SK-N-SH (cell line): ENCODE data around the gene ENDOG. TPM values are rescaled to one million over a fixed set of nuclear protein-coding genes. Genes with fewer than 3 reads are reported as not detected.

Experiments used
- CTCF ChIA-PET: fragments of 300-600, 350-600 bp; formaldehyde crosslinking; extraction: SDS; loops from one replicate; lab custom pipeline; 2021; lab: Yijun Ruan, JAX
- POLR2A ChIA-PET: fragments of 350-600 bp; sonication (Branson Sonifier 250); formaldehyde crosslinking; extraction: SDS; loops from one replicate; lab custom pipeline; 2020; ENCODE audit warnings: antibody characterized with exemption, inconsistent platforms; lab: Yijun Ruan, JAX
- DNase-seq: peaks from one replicate; pipeline ENCODE4 v3.0.0; 2012
- H2AFZ ChIP-seq: fragments of 200-600 bp; sonication (generic); 2 replicates; pipeline ENCODE4 v1.8.1; 2016; ENCODE audit warnings: antibody characterized with exemption, mild to moderate bottlenecking, low read depth
- H3F3A ChIP-seq: fragments of 200-600 bp; sonication (generic); replicated peaks from 2 replicates; pipeline ENCODE3; 2016; ENCODE audit warnings: antibody characterized with exemption, mild to moderate bottlenecking; ENCODE audit not compliant: insufficient read depth
- H3K27ac ChIP-seq, 2 experiments: fragments of 200-500 bp in 1 of 2; fragments of 200-600 bp in 1 of 2; sonication (Bioruptor generic) in 1 of 2; sonication (generic), shearing (Covaris generic) in 1 of 2; 2 replicates each; pipeline versions ENCODE4 v1.5.1 to v1.6.1; 2014 to 2016; ENCODE audit warnings: low read depth in 2 of 2, inconsistent platforms in 1 of 2, low read length in 1 of 2, mild to moderate bottlenecking in 1 of 2, mixed read lengths in 1 of 2
- H3K27me3 ChIP-seq: fragments of 200-600 bp; sonication (generic), shearing (Covaris generic); 2 replicates; pipeline ENCODE4 v1.6.1; 2016; ENCODE audit warnings: mixed run types; ENCODE audit not compliant: insufficient read depth
- H3K36me3 ChIP-seq, 2 experiments: fragments of 200-500 bp in 1 of 2; fragments of 200-600 bp in 1 of 2; sonication (Bioruptor generic) in 1 of 2; sonication (generic) in 1 of 2; replicated peaks in 1 of 2; 2 replicates each; pipeline versions ENCODE3 to v1.5.1; 2014 to 2016; ENCODE audit warnings: low read length in 1 of 2, mild to moderate bottlenecking in 1 of 2; ENCODE audit not compliant: insufficient read depth in 2 of 2, control insufficient read depth in 1 of 2
- H3K4me1 ChIP-seq, 2 experiments: fragments of 200-500 bp in 1 of 2; fragments of 200-600 bp in 1 of 2; sonication (Bioruptor generic) in 1 of 2; sonication (generic), shearing (Covaris generic) in 1 of 2; 2 replicates each; pipeline versions ENCODE4 v1.5.1 to v1.6.1; 2014 to 2016; ENCODE audit warnings: low read depth in 1 of 2, low read length in 1 of 2, mixed run types in 1 of 2; ENCODE audit not compliant: insufficient read depth in 2 of 2, control insufficient read depth in 1 of 2
- H3K4me2 ChIP-seq: fragments of 200-600 bp; sonication (generic), shearing (Covaris generic); 2 replicates; pipeline ENCODE4 v1.6.1; 2017; ENCODE audit warnings: mixed run types
- H3K4me3 ChIP-seq, 2 experiments: fragments of 200-500 bp in 1 of 2; fragments of 200-600 bp in 1 of 2; sonication (Bioruptor generic) in 1 of 2; sonication (generic), shearing (Covaris generic) in 1 of 2; 2 replicates each; pipeline versions ENCODE4 v1.5.1 to v1.8.1; 2014 to 2016; ENCODE audit warnings: low read depth in 2 of 2, inconsistent platforms in 1 of 2, low read length in 1 of 2, mild to moderate bottlenecking in 1 of 2, mixed read lengths in 1 of 2, moderate library complexity in 1 of 2
- H3K79me2 ChIP-seq: fragments of 200-600 bp; sonication (generic); 2 replicates; pipeline ENCODE4 v1.8.1; 2017; ENCODE audit warnings: mild to moderate bottlenecking; ENCODE audit not compliant: insufficient read depth
- H3K9ac ChIP-seq: fragments of 200-600 bp; sonication (generic); 2 replicates; pipeline ENCODE4 v1.6.1; 2017; ENCODE audit warnings: mixed run types
- H3K9me2 ChIP-seq: fragments of 200-600 bp; sonication (generic); 2 replicates; pipeline ENCODE4 v1.6.1; 2017; ENCODE audit warnings: mixed run types
- H3K9me3 ChIP-seq: fragments of 200-600 bp; sonication (generic); 2 replicates; pipeline ENCODE4 v1.6.1; 2017; ENCODE audit warnings: mixed run types, mild to moderate bottlenecking, moderate library complexity
- H4K20me1 ChIP-seq: fragments of 200-600 bp; sonication (generic); 2 replicates; pipeline ENCODE4 v1.6.1; 2017; ENCODE audit warnings: mild to moderate bottlenecking, mixed run types; ENCODE audit not compliant: insufficient read depth
- CHD2 ChIP-seq: fragments of 150-350 bp; IDR thresholded peaks from 2 replicates; pipeline ENCODE4 v1.6.1; 2018; ENCODE audit warnings: low read length; ENCODE audit not compliant: partially characterized antibody
- CTCF ChIP-seq: fragments of 200-600 bp; sonication (generic); IDR thresholded peaks from 2 replicates; pipeline ENCODE4 v1.6.1; 2017; ENCODE audit warnings: antibody characterized with exemption, mild to moderate bottlenecking, moderate library complexity
- FOSL2 ChIP-seq: IDR thresholded peaks from 2 replicates; pipeline ENCODE4 v1.4.0; 2012; ENCODE audit warnings: low read depth, mild to moderate bottlenecking, moderate library complexity, borderline replicate concordance
- GATA2 ChIP-seq: sonication (generic); formaldehyde crosslinking; IDR thresholded peaks from 2 replicates; pipeline ENCODE4 v1.5.0; 2020; ENCODE audit warnings: mild to moderate bottlenecking, missing genetic modification reagents
- MEF2A ChIP-seq: IDR thresholded peaks from 2 replicates; pipeline ENCODE4 v1.4.0; 2012; ENCODE audit warnings: low read depth, borderline replicate concordance
- MXI1 ChIP-seq: IDR thresholded peaks from 2 replicates; pipeline ENCODE4 v1.6.1; 2012; ENCODE audit warnings: mild to moderate bottlenecking, low read depth, low read length, improper control_type of control experiment
- PBX3 ChIP-seq: IDR thresholded peaks from 2 replicates; pipeline ENCODE4; 2012
- POLR2AphosphoS5 ChIP-seq: IDR thresholded peaks from 2 replicates; pipeline ENCODE4 v1.6.1; 2012; ENCODE audit warnings: low read depth, low read length
- RAD21 ChIP-seq: IDR thresholded peaks from 2 replicates; pipeline ENCODE4 v1.6.1; 2012; ENCODE audit warnings: mild to moderate bottlenecking, low read length
- RCOR1 ChIP-seq: fragments of 150-350 bp; IDR thresholded peaks from 2 replicates; pipeline ENCODE4 v1.6.1; 2017; ENCODE audit warnings: antibody characterized with exemption, low read length
- RFX5 ChIP-seq: IDR thresholded peaks from 2 replicates; pipeline ENCODE4 v1.6.1; 2012; ENCODE audit warnings: mild to moderate bottlenecking, improper control_type of control experiment, low read length
- RXRA ChIP-seq: IDR thresholded peaks from 2 replicates; pipeline ENCODE4 v1.4.0; 2012; ENCODE audit warnings: low read depth, mild to moderate bottlenecking, borderline replicate concordance
- SIN3A ChIP-seq: IDR thresholded peaks from 2 replicates; pipeline ENCODE4 v1.6.1; 2012; ENCODE audit warnings: low read depth, mild to moderate bottlenecking, low read length, moderate library complexity, borderline replicate concordance
- SMC3 ChIP-seq: IDR thresholded peaks from 2 replicates; pipeline ENCODE4 v1.6.1; 2012; ENCODE audit warnings: low read depth, low read length, improper control_type of control experiment
- TAF1 ChIP-seq: IDR thresholded peaks from 2 replicates; pipeline ENCODE4 v1.6.1; 2012; ENCODE audit warnings: low read depth, mild to moderate bottlenecking, low read length, moderate library complexity, borderline replicate concordance
- TEAD4 ChIP-seq: IDR thresholded peaks from 2 replicates; pipeline ENCODE4 v1.4.0; 2012; ENCODE audit warnings: mild to moderate bottlenecking, borderline replicate concordance; ENCODE audit not compliant: insufficient read depth
- WGBS: methylation state at CpG from one replicate; pipeline ENCODE4 v1.1.6; 2017; ENCODE audit warnings: low lambda C conversion rate; 5-methylcytosine and 5-hydroxymethylcytosine counted together
- polyA plus RNA-seq, 3 experiments: library from polyadenylated mRNA; depleted of rRNA; stranded (reverse); fragments of >200 nt; gene quantifications; 2 replicates each; pipeline ENCODE4 v1.2.3, GENCODE V29; 2012
- TF ChIP-seq, protein P1 (sequence below): IDR thresholded peaks from 2 replicates; pipeline ENCODE4 v1.4.0; 2012; ENCODE audit warnings: low read depth, borderline replicate concordance
- TF ChIP-seq, protein P2 (sequence below): fragments of 150-350 bp; IDR thresholded peaks from 2 replicates; pipeline ENCODE4 v1.6.1; 2016; ENCODE audit warnings: mild to moderate bottlenecking, low read depth, low read length
- TF ChIP-seq, protein P3 (sequence below): IDR thresholded peaks from 2 replicates; pipeline ENCODE4 v1.4.0; 2012; ENCODE audit warnings: low read depth

ENDOG gene
- polyA plus RNA-seq, 1 of the 3 experiments (the other 2 are of a cell fraction) = 26.6 TPM

DNA sequence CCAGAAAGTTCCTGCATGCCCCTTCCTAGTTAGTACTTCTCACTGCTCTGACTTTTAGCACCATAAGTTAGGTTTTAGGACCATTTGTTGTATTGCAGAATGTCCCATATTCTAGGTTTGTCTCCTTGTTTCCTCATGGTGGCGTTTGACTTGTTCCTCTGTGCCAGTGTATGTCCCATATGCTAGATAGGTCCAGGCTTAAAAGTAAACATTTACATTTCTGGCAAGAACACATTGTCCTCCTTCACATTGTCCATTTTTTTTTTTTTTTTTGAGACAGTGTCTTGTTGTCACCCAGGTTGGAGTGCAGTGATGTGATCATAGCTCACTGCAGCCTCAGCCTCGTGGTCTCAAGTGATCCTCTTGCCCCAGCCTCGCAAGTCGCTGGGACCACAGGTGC lies 15.8 kb upstream of the ENDOG start:
- Histone ChIP-seq H3K4me3 (no peak overlapping the region), H3K9me2 (no peaks in the 10 kb centered on the region), H3K4me2 (no peak overlapping the region), H3K79me2 (no peaks in the 10 kb centered on the region), H3K36me3 (peaks cover 41 to 45% of the 10 kb centered on the region in 2 experiments), H4K20me1 (no peaks in the 10 kb centered on the region), H3K9me3 (no peaks in the 10 kb centered on the region), H3F3A (no peaks in the 10 kb centered on the region), H3K27me3 (no peaks in the 10 kb centered on the region), H2AFZ (no peak overlapping the region), H3K4me1 (no peaks in the 10 kb centered on the region), H3K9ac (no peak overlapping the region), H3K27ac (no peak overlapping the region)
- DNase-seq = no peak
- TF ChIP-seq RCOR1 (no peak), MXI1 (no peak), POLR2AphosphoS5 (no peak), TEAD4 (no peak), MEF2A (no peak), SIN3A (no peak), RAD21 (no peak), TAF1 (no peak), CTCF (no peak), RFX5 (no peak), GATA2 (CRISPR knock-in tag) (no peak), PBX3 (no peak), RXRA (no peak), SMC3 (no peak), CHD2 (no peak), FOSL2 (no peak)
- TF ChIP-seq, protein P1, sequence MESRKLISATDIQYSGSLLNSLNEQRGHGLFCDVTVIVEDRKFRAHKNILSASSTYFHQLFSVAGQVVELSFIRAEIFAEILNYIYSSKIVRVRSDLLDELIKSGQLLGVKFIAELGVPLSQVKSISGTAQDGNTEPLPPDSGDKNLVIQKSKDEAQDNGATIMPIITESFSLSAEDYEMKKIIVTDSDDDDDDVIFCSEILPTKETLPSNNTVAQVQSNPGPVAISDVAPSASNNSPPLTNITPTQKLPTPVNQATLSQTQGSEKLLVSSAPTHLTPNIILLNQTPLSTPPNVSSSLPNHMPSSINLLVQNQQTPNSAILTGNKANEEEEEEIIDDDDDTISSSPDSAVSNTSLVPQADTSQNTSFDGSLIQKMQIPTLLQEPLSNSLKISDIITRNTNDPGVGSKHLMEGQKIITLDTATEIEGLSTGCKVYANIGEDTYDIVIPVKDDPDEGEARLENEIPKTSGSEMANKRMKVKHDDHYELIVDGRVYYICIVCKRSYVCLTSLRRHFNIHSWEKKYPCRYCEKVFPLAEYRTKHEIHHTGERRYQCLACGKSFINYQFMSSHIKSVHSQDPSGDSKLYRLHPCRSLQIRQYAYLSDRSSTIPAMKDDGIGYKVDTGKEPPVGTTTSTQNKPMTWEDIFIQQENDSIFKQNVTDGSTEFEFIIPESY = no peak
- TF ChIP-seq, protein P2, sequence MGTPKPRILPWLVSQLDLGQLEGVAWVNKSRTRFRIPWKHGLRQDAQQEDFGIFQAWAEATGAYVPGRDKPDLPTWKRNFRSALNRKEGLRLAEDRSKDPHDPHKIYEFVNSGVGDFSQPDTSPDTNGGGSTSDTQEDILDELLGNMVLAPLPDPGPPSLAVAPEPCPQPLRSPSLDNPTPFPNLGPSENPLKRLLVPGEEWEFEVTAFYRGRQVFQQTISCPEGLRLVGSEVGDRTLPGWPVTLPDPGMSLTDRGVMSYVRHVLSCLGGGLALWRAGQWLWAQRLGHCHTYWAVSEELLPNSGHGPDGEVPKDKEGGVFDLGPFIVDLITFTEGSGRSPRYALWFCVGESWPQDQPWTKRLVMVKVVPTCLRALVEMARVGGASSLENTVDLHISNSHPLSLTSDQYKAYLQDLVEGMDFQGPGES = no peak
- TF ChIP-seq, protein P3, sequence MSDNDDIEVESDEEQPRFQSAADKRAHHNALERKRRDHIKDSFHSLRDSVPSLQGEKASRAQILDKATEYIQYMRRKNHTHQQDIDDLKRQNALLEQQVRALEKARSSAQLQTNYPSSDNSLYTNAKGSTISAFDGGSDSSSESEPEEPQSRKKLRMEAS = no peak
- ChIA-PET CTCF (interaction anchor here (1.5 kb wide), 1 partner anchor 16 kb away, joined by 7 read pairs; the partner anchor contains the start of gene ENDOG), POLR2A (no interaction called here)
- WGBS = 93% methylated on average over 4 of the region's 4 CpGs
